Kidney glomerular epithelial cell (primary cell): ENCODE results near the gene FCN1.
"Not testable (repeated sequence)": the region's sequence is repeated elsewhere in the genome, so short reads cannot be mapped to it uniquely, and the experiment has no call there.

Experiments used
- DNase-seq: peaks from one replicate; lab custom pipeline; 2025; lab: John Stamatoyannopoulos, UW

The FCN1 gene

GRCh38 chr9:134917431-134918373 is at the start of gene FCN1:
Gene FCN1, minus strand, starts transcription at chr9:134917912. Its CDS starts 41 bp downstream, at chr9:134917871.
- no peak for DNase-seq

DNA sequence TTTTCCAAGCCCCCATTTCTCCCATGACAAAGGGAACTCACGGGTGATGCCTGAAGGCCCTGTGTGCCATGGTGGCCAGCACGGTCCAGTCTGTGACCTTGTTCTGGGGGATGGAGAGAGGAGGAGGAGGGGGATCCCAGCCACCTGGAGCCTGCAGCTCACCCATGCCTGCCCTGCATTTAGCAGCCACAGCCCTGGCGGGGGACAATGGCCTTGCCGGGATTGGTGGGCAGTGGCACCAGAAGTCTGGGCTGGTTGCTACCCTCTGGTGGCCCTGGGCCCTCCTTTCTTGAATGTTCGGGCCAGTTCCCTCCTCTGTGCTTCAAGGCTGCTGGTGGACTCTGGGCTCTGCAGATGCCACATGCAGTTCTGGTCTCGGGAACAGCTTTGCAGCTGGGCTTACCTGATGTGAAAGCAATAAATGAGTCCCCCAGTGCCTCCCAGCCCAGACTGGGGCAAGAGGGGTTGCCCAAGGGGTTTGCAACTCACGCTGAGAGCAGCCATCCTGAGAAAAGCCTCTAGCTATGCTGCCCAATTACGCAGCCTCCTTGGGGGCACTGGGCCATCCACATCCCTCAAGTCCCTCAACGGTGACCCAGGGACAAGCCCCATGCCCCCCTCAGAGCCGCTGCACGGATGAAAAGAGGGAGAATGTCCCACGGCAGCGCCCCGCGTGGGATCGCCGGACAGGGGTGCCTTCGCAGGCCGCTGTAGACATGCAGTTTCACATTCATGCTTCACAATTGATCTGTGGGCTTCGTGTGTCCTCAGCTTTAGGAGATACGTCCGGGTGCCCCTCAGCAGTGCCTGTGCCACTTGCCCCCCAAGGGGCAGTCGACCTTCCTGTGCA is 49.2 kb upstream of the FCN1 start:
- no peak for DNase-seq

DNA sequence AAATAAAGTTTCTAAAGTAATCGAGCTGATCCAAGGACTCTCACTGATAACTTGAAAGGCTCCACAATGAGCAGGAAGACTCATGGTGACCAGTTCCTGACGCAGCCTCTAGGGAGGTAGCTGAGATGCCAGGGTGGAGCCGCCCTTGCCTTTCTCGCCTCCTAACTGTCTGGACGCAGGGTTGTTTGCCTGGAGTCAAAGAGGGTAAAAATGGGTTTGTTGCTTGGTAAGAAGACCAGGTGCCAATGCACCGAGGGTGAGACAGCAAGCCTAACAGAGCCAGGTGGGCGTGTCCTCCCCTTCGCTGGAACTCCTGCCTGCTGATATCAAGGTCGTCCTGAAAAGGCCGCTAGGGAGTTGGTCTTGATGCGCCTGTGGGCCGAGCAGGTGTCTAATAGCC is 48.6 kb upstream of the FCN1 start:
- no peak for DNase-seq

- DNase-seq = no peak
Observed at GRCh38 chr9:134965851-134966250, 48.1 kb upstream of the FCN1 start.

- DNase-seq = no peak
Observed at GRCh38 chr9:134965411-134965810, 47.7 kb upstream of the FCN1 start.

DNA sequence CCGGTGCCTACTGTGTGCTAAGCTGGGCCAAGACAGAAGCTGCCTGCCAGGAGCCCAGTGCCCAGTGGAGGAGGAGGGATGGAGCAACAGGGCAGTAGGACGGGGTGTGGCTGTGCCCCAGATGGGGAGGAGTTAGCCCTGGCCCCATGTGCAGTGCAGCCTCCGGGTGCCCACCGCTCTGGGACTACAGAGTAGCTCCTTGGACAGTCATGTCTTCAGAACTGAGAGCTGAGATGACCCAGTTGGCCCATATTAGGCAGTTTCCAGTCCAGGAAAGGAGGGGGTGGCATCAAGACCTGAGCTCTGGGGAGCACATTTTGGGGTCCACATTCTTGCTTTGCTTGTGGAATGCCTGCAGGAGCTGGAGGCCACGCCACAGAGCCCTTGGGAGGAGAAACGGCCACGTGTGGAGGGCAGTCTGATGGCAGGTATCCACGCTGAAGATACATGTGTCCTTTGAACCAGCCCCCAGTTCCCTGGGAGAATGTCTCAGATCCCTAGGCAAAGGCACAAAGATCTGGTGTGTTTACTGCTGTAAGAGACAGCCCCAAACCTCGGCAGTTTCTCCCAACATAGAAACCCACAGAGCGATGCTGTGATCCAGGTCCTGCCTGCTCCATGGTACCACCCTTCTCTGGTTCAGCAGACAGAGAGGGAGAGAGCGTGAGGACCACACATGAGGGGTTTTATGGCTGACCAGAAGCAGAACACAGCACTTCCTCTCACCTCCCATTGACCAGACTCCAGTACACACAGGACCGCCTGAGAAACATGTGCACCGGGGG is 46.8 kb upstream of the FCN1 start:
- DNase-seq = no peak

DNA sequence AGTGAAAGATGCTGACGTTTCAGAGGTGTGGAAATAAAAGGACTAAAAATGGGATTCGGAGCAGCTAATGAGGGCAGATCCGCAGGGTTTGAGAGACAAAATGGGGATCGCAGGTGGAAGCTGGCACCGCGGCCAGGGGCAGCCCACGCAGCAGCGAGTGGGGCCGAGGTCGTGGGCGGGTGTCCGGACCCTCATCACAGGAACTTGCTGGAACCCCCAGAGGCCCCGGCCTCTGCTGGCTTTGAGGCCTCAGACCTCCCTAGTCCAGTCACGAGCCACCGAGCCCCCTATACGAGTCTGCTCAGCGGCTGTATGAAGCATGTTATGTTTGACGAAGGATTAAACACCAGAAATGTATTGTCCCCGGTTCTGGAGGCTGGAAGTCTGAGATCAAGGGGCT is 45.8 kb upstream of the FCN1 start:
- DNase-seq = no peak

DNA sequence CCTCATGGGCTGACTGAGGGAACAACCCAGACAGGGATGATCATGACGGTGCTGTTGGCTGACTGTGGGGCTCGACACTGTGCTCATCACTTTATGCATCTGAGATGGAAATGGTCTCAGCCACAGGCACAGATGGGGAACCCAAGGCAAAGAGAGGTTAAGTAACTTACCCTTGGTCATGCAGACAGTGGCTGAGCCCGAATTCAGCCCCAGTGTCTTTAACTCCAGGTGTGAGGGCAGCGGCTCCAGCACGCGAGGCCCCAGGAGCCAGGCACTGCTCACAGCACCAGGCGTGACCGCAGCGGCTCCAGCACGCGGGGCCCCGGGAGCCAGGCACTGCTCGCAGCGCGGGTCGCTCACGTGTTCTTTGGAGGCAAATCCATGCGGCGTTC is 45.3 kb upstream of the FCN1 start:
- DNase-seq = no peak

GRCh38 chr9:134962065-134962972 is 44.6 kb upstream of the FCN1 start:
- no peak for DNase-seq

- DNase-seq = no peak
Observed at GRCh38 chr9:134961331-134962064, 43.8 kb upstream of the FCN1 start.

GRCh38 chr9:134960701-134961181 is 43.0 kb upstream of the FCN1 start:
- DNase-seq = no peak

DNA sequence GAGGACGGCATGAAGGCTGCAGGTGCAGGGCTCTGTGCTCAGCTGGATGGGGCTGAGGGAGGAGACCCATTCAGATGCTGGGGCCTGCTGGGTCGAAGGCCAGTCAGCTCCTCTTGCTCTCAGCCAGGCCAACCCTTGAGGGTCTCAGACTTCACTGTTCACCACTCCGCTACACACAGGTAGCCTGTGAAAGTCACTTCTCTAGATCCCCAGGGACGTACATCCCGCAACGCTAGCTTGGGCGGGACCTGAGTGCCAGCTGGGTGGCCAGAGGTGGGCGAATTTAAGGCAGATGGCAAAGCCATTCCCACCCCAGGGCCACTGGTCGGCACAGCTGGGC is 42.2 kb upstream of the FCN1 start:
- DNase-seq = no peak

- DNase-seq = no peak
Observed at GRCh38 chr9:134959126-134959970, 41.6 kb upstream of the FCN1 start.

DNA sequence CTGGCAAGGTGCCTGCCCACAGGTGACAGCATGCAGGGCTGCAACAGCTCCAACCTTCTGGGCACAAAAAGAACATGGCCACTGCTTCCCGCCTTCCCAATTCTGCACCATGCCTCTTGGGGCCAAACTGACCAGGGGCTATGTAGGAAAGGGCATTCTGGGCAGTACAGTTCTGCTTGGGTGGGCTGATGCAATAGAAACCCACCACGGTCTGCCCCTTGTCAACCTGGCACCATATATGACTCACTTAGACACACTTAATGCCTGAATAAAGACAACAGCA is 40.2 kb upstream of the FCN1 start:
- DNase-seq = no peak

GRCh38 chr9:134957165-134957944 is 39.6 kb upstream of the FCN1 start:
- DNase-seq = no peak

GRCh38 chr9:134956387-134956786 is 38.7 kb upstream of the FCN1 start:
- not testable (repeated sequence) for DNase-seq

DNA sequence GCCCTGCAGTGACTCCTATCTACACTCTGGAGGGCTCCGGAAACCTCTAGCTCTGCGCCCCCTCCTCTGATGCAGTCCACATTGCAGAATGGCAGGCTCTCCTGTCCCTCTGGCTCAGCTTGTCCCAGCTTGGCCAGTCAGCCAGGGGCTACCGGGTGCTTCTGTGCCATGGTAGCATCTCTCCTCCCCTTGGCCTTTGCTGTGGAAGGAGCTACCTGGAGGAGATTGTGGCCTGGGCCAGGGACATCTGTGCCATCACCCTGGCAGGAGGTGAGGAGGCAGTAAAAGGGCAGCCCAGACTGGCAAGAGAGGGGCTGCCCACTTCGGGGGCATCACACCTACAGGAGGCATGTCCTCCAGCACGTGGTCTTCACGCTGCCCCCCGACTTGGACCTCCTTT is 38.1 kb upstream of the FCN1 start:
- no peak for DNase-seq

DNA sequence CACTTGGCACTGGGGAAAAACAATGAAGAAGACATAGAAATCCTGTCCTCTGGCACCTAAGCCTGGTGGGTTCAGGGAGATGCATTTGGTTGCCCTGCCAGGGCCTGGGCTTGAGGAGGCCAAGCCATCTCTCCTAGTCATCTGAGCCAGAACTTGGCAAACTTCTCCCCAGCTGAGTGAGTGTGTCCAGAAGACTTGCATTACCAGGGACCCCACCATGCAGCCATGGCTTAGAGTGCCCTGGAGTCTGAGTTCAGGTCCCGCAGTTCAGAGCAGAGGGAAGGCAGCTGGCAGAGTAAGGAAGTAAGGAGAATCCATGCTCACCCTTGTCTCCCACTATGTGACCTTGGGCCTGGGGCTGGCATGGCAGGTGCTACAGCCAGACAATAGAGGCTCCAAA is 37.4 kb upstream of the FCN1 start:
- no peak for DNase-seq

DNA sequence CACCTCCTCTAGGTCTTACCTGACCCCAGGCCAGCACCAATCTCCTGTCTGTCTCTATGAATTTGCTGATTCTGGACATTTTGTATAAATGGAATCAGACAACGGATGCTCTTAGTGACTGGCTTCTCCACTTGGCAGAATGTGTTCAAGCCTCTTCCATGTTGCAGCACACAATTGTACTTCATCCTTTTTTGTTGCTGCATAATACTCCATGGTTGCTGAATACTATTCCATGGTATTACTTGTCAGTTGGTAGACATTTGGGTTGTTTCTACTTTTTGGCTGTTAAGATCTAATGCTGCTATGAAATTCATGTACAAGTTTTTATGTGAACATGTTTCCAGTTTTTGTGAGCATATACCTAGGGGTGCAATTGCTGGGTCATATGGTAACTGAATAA is 34.3 kb upstream of the FCN1 start:
- no peak for DNase-seq
